Left cardiac atrium (tissue), 4 donors: ENCODE measurements around the gene ZNF148. TPM values are rescaled to one million over a fixed set of nuclear protein-coding genes. Genes with fewer than 3 reads are reported as not detected.

Experiments used
- ATAC-seq, 2 donors: fragments of 200-7000 bp; cut with Tn5 transposase; one replicate each; pipeline ENCODE4 v1.9.1; 2020; ENCODE audit warnings: mild to moderate bottlenecking in 2 of 2, moderate library complexity in 2 of 2
- DNase-seq: peaks from one replicate; pipeline ENCODE4 v3.0.0-alpha.2; 2020
- intact Hi-C, 2 donors: fragments of 100-400 bp; cut with DNase I; formaldehyde crosslinking; loops; one replicate each; pipeline versions ENCODE4 v1.14.1 to v1.15.1; 2022 to 2023
- total RNA-seq, 2 donors: library from RNA; stranded (reverse); fragmentation: NEBNext Ultra II Directional; extraction: Animal tissue kit (Norgen Biotek cat#: 25700); gene quantifications; one replicate each; pipeline ENCODE4 v1.2.1, GENCODE V29; 2021
- donor health status: DM: no; HTN: yes; CAD: no.
- donor health status: DM: no; HTN: yes; CAD: no; lungs with severe emphysema.
- donor health status: DM: yes; HTN: yes; CAD: no.
- donor health status: Dilated cardiomyopathy.

Gene ZNF148
- total RNA-seq, 2 donors from 2014 or later = 42.3 to 42.6 TPM

DNA sequence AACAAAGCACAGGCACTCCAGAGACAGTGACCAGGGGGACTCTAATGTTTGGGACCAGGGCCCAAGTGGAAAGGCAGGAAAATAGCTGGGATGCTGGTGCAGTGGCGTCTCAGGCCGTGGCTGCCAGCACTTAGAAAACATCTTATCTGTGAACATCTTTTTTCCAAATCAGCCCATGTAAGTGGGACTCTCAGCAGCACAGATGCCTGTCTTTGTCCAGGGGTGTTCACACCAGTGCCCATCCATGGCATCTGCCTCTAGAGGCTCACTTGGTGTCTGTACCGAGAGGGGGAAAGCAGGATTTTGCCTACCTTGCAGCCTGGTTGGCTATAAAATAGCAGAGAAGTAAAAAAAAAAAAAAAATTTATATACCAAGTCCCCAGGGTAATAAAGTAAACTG lies 189.3 kb downstream of the ZNF148 start:
- ATAC-seq (no peak), DNase-seq (no peak)
- intact Hi-C loops = no loop called here

DNA sequence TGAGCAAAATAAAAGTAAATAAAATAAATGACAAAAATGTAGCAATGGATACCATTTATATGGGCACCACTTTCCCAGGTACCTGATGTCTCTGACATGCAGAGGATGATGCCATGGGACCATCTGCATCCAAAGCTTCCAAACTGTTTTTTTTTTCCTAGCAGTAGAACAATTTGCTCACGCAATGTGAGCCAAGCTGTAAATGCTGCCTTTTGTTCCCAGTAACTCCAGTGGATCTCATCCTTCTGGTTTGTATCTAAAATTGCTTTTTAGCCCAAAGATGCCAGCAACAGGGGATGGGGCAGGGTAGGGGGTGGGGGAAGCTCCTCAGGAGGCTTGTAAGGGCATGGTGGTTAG lies 195.3 kb downstream of the ZNF148 start:
- intact Hi-C loops = no loop called here
- ATAC-seq (no peak), DNase-seq (no peak)

DNA sequence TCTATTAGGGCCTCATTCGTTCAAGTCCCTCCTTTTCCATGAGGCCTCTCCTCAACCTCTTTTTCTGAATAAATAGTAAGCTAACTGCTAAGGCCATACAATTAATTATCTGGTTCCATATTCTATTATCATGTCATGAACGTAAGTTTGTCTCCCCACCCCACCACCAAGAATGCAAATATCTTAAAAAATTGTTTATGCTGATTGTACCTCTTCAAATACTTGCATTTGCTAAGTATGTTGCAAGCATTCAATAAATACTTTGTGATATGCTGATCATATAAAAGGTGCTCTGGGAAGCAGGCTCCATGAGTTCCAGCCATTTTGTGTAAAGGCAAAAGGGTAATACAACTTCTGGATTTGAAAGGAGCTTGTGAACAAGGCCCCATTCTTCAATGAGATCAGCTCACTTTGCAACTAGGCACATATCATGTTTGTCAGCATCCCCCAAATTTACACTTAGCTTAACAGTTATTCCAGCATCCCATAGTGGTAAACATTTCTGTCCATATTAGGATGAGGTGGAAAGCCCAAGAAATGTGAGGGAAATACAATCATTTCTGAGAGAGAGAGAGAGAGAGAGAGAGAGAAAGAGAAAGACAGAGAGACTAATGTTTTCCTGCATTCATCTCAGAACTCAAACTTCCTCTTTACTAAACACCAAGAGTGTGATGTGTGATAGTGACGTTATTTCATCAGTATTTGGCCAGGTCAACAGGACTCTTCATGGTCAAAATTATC lies 195.8 kb downstream of the ZNF148 start:
- no peak for ATAC-seq
- intact Hi-C loops = no loop called here
- DNase-seq = no peak

DNA sequence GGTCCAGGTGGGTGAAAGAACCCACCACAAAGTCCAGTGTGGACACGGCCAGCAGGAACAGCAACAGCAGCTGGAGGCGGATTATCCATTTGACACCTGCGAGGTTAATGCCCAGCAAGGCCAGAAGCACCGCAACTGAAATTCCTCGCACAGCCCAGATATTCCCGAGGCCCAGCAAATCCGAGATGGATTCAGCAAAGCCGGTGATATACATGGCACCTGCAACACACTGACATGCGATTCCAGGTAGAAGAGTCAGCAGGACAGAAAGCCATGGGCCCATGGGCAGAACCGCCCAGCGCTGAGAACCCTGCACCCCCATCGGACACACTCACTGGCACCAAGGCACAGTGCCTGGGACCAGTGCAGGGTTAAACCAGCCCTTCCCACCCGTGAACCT lies 197.4 kb downstream of the ZNF148 start:
- intact Hi-C loops = no loop called here
- no peak for DNase-seq
- ATAC-seq = no peak

Other genes starting within 250 kb of the ZNF148 start
- gene SLC12A8, start 162.6 kb downstream of the ZNF148 start, total RNA-seq = under 1 TPM; 0.80 to 0.92 TPM
- 10 to 100 TPM; 17.3 to 23.5 TPM for gene SNX4, start 144.9 kb upstream of the ZNF148 start, total RNA-seq
- gene OSBPL11, start 220.2 kb upstream of the ZNF148 start, total RNA-seq = 10 to 100 TPM; 11.2 to 13.1 TPM